Peyer's patch (tissue), 4 donors: ENCODE results near the gene CAMSAP3. TPM values are rescaled to one million over a fixed set of nuclear protein-coding genes. Genes with fewer than 3 reads are reported as not detected.

ENCODE experiments used
- DNase-seq, 3 donors: peaks; one replicate each; pipeline ENCODE4 v3.0.0-alpha.2; 2017 to 2019
- H3K27ac ChIP-seq, 4 donors: fragments of 200-600 bp; sonication (generic); one replicate each; pipeline ENCODE4 v1.5.1; 2016 to 2019
- H3K27me3 ChIP-seq, 2 donors: fragments of 200-600 bp; sonication (generic); one replicate each; pipeline ENCODE4 v1.5.1; 2019
- H3K36me3 ChIP-seq, 3 donors: fragments of 200-600 bp; sonication (generic); one replicate each; pipeline ENCODE4 v1.5.1; 2016 to 2019
- H3K4me1 ChIP-seq, 4 donors: fragments of 200-600 bp; sonication (generic); one replicate each; pipeline ENCODE4 v1.5.1; 2016 to 2019
- H3K4me3 ChIP-seq, 4 donors: fragments of 200-600 bp; sonication (generic); 1 replicate in 3 of 4; 2 replicates in 1 of 4; pipeline ENCODE4 v1.5.1; 2016 to 2019; ENCODE audit warnings: mild to moderate bottlenecking in 1 of 4
- H3K9me3 ChIP-seq, 4 donors: fragments of 200-600 bp; sonication (generic); one replicate each; pipeline ENCODE4 v1.5.1; 2016 to 2019; ENCODE audit warnings: mild to moderate bottlenecking in 1 of 4
- POLR2A ChIP-seq, 2 donors: fragments of 450-650 bp; IDR thresholded peaks; one replicate each; pipeline ENCODE4 v1.5.1; 2017; ENCODE audit warnings: antibody characterized with exemption in 2 of 2, mild to moderate bottlenecking in 2 of 2, moderate library complexity in 2 of 2
- small RNA-seq, 2 donors: library from RNA; depleted of rRNA; stranded (forward); fragments of <200 nt; gene quantifications; one replicate each; pipeline ENCODE3, GENCODE V24; 2016
- total RNA-seq, 4 donors: library from RNA; depleted of rRNA; stranded (reverse); fragments of >200 nt; gene quantifications; one replicate each; pipeline ENCODE4 v1.1.0, GENCODE V29; 2016
- TF ChIP-seq, protein P1 (sequence below), 6 experiments: fragments of 450-650 bp in 4 of 6; fragments of 200-600 bp in 2 of 6; sonication (generic) in 1 of 6; IDR thresholded peaks; one replicate each; pipeline ENCODE4 v1.5.1; 2017 to 2019; ENCODE audit warnings: antibody characterized with exemption in 6 of 6, mild to moderate bottlenecking in 3 of 6, moderate library complexity in 1 of 6

CAMSAP3 gene
- total RNA-seq, 4 donors from 2014 or later, result 24.8 to 71.7 (median 60.3) TPM

DNA sequence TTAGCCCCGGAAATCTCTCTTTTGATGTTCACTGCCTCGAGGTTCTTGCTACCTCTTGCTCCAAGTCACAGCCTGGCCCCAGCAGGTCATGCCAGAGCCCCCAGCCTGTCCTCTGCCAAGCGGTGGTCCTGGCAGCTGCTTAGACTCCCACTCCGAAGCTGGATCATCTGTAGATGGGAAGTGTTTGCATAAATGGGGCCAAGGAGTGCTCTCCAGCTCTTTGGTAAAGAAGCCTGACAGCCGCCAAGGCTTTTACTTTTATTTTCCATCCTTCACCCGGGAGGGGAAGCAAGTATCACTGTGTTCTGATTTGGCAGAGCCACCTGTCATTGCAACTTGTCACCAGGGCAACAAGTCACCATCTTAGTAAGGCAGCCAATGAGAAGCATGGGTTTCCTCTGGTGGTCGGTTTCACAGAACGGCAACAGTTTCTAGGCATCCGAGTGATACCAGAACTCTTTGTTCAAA lies 62.6 kb downstream of the CAMSAP3 start:
- H3K27ac ChIP-seq, result peak overlapping the region in 2 of 4 donors; percentile 57 to 67
- DNase-seq, result peak in 2 of 3 donors; percentile 63 to 72
- H3K36me3 ChIP-seq, result no peaks in the 10 kb centered on the region
- H3K4me3 ChIP-seq, result peak overlapping the region in 2 of 4 donors; percentile 24 to 32
- H3K4me1 ChIP-seq, result no peaks in the 10 kb centered on the region
- no peaks in the 10 kb centered on the region for H3K9me3 ChIP-seq
- no peak for TF ChIP-seq POLR2A (IDR thresholded peaks at IDR 0.05)
- no peaks in the 10 kb centered on the region for H3K27me3 ChIP-seq

DNA sequence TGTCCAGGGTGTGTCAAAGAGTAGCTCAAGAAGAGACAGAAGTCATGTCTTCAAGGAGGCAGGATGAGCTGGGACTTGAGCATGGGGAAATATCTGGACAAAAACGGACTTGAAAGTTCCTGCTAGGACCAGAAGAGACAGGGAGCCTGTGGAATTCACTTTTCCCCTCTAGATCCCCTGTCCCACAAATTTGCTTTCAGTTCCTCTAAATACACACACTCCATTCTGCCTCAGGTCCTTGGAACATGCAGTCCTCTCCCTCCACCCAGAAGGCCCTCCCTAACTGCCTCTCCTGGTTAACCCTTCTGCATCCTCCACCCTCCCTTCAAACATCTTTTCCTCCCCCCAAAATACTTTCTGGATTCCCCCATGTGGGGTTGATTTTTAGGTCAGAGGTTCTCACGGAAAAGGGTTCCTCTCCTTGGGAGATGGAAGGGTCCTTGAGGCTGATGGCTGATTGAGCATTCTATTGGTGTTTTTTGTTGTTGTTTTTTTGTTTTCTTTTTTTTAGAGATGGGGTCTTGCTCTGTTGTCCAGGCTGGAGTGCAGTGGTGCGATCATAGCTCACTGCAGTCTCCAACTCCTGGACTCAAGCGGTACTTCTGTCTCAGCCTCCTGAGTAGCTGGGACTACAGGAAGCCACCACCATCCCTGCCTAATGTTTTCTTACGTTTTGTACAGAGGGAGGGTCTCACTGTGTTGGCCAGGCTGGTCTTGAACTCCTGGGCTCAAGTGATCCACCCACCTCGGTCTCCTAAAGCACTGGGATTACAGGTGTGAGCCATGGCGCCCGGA lies 66.3 kb downstream of the CAMSAP3 start:
- DNase-seq, result no peak
- no peak overlapping the region for H3K4me3 ChIP-seq
- no peaks in the 10 kb centered on the region for H3K4me1 ChIP-seq
- no peaks in the 10 kb centered on the region for H3K36me3 ChIP-seq
- no peaks in the 10 kb centered on the region for H3K9me3 ChIP-seq
- no peaks in the 10 kb centered on the region for H3K27me3 ChIP-seq
- TF ChIP-seq, protein P1, sequence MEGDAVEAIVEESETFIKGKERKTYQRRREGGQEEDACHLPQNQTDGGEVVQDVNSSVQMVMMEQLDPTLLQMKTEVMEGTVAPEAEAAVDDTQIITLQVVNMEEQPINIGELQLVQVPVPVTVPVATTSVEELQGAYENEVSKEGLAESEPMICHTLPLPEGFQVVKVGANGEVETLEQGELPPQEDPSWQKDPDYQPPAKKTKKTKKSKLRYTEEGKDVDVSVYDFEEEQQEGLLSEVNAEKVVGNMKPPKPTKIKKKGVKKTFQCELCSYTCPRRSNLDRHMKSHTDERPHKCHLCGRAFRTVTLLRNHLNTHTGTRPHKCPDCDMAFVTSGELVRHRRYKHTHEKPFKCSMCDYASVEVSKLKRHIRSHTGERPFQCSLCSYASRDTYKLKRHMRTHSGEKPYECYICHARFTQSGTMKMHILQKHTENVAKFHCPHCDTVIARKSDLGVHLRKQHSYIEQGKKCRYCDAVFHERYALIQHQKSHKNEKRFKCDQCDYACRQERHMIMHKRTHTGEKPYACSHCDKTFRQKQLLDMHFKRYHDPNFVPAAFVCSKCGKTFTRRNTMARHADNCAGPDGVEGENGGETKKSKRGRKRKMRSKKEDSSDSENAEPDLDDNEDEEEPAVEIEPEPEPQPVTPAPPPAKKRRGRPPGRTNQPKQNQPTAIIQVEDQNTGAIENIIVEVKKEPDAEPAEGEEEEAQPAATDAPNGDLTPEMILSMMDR (IDR thresholded peaks at IDR 0.05), result no peak
- TF ChIP-seq POLR2A (IDR thresholded peaks at IDR 0.05), result no peak
- H3K27ac ChIP-seq, result no peak overlapping the region

DNA sequence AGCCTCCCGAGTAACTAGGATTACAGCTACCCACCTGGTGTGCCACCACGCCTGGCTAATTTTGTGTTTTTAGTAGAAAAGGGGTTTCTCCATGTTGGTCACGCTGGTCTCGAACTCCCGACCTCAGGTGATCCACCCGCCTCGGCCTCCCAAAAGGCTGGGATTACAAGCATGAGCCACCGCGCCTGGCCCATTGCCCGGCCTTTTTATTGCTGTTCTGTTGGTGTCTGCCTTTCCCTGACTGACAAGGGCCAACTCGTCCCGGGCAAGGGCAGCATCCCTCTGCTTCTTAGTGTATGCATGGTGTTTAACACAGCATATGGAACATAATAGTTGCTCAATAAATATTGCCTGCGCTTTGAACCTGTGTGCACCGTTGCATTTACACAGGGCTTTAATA lies 67.0 kb downstream of the CAMSAP3 start:
- Histone ChIP-seq H3K27ac (no peak overlapping the region), H3K36me3 (no peaks in the 10 kb centered on the region), H3K27me3 (no peaks in the 10 kb centered on the region), H3K4me3 (no peak overlapping the region), H3K9me3 (no peaks in the 10 kb centered on the region), H3K4me1 (no peaks in the 10 kb centered on the region)
- no peak for DNase-seq
- TF ChIP-seq POLR2A (IDR thresholded peaks at IDR 0.05), result no peak
- TF ChIP-seq, protein P1 (IDR thresholded peaks at IDR 0.05), result no peak

DNA sequence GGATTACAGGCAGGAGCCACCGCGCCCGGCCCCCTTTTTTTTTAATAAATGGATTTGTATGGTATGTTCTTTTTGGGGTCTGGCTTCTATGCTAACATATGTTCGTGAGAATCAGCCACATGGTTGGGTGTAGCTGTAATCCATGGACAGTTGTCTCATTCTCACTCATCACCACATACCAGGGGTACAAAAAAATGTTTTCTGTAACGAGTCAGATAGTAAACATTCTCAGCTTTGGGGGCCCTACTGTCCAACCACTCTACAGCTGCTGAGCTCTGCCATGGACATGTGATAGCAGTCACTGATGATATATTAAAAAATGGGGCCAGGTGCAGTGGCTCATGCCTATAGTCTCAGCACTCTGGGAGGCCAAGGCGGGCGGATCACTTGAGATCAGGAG lies 68.0 kb downstream of the CAMSAP3 start:
- no peak for DNase-seq

DNA sequence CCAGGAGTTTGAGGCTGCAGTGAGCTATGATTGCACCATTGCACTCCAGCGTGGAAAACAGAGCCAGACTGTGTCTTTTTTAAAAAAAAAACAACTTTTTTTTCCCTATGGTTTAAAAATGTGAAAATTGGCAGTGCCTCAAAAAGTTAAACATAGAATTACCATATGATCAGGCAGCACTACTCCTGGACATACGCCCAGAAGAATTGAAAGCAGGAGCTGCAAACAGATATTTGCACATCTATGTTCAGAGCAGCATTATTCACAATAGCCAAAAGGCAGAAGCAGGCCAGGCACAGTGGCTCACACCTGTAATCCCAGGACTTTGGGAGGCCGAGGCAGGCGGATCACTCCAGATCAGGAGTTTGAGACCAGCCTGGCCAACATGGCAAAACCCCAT lies 69.4 kb downstream of the CAMSAP3 start:
- no peaks in the 10 kb centered on the region for H3K9me3 ChIP-seq
- DNase-seq, result no peak
- no peaks in the 10 kb centered on the region for H3K4me1 ChIP-seq

More for the DNA sequence above, 68.0 kb downstream of the CAMSAP3 start:
- Histone ChIP-seq H3K36me3 (no peaks in the 10 kb centered on the region), H3K9me3 (no peaks in the 10 kb centered on the region), H3K27ac (no peak overlapping the region), H3K27me3 (no peaks in the 10 kb centered on the region), H3K4me1 (no peaks in the 10 kb centered on the region), H3K4me3 (no peak overlapping the region)
- TF ChIP-seq POLR2A (IDR thresholded peaks at IDR 0.05), result no peak
- TF ChIP-seq, protein P1 (IDR thresholded peaks at IDR 0.05), result no peak

More for the DNA sequence above, 69.4 kb downstream of the CAMSAP3 start:
- no peaks in the 10 kb centered on the region for H3K36me3 ChIP-seq
- no peak overlapping the region for H3K4me3 ChIP-seq
- H3K27me3 ChIP-seq, result no peaks in the 10 kb centered on the region
- no peak overlapping the region for H3K27ac ChIP-seq
- TF ChIP-seq, protein P1 (IDR thresholded peaks at IDR 0.05), result no peak
- no peak for TF ChIP-seq POLR2A (IDR thresholded peaks at IDR 0.05)

Small RNA genes lying within 50 kb of the gene (small RNA-seq; reads per million reads assigned to genes)
- 0 reads per million in 2 donors for gene MIR6792

Other genes with a start within 250 kb of the CAMSAP3 start
- gene ARHGEF18, start 246.9 kb upstream of the CAMSAP3 start, total RNA-seq, result 100 to 1,000 TPM in 3 of 4 donors, 10 to 100 TPM in 1; 75.9 to 139 (median 111) TPM
- gene PEX11G, start 106.8 kb upstream of the CAMSAP3 start, total RNA-seq, result 10 to 100 TPM in 2 of 4 donors, 1 to 10 TPM in 1, not detected in 1; 8.2 to 14.3 (median 10.3) TPM
- gene ZNF358, start 79.8 kb upstream of the CAMSAP3 start, total RNA-seq, result 100 to 1,000 TPM in 2 of 4 donors, 10 to 100 TPM in 2; 77.1 to 124 (median 95.3) TPM
- 10 to 100 TPM; 18.0 to 37.1 (median 21.9) TPM for gene MCOLN1, start 73.2 kb upstream of the CAMSAP3 start, total RNA-seq
- gene PNPLA6, start 60.1 kb upstream of the CAMSAP3 start, total RNA-seq, result 100 to 1,000 TPM; 181 to 296 (median 234) TPM
- 10 to 100 TPM; 26.6 to 61.9 (median 33.7) TPM for gene XAB2, start 33.7 kb downstream of the CAMSAP3 start, total RNA-seq
- 100 to 1,000 TPM in 1 of 4 donors, 10 to 100 TPM in 3; 12.6 to 102 (median 14.5) TPM for gene PET100, start 33.9 kb downstream of the CAMSAP3 start, total RNA-seq
- gene PCP2, start 37.9 kb downstream of the CAMSAP3 start, total RNA-seq, result 10 to 100 TPM in 1 of 4 donors, 1 to 10 TPM in 2, not detected in 1; 2.3 to 13.4 (median 7.8) TPM
- gene STXBP2, start 41.2 kb downstream of the CAMSAP3 start, total RNA-seq, result 100 to 1,000 TPM; 117 to 245 (median 199) TPM
- gene RETN, start 73.2 kb downstream of the CAMSAP3 start, total RNA-seq, result not detected
- gene MCEMP1, start 81.2 kb downstream of the CAMSAP3 start, total RNA-seq, result not detected
- 10 to 100 TPM; 18.2 to 55.8 (median 54.0) TPM for gene TRAPPC5, start 85.0 kb downstream of the CAMSAP3 start, total RNA-seq
- 10 to 100 TPM in 1 of 4 donors, 1 to 10 TPM in 1, not detected in 2; 2.0 to 10.7 TPM for gene FCER2, start 106.3 kb downstream of the CAMSAP3 start, total RNA-seq
- 1 to 10 TPM in 1 of 4 donors, not detected in 3; 1.1 TPM for gene CLEC4G, start 136.2 kb downstream of the CAMSAP3 start, total RNA-seq
- 10 to 100 TPM in 1 of 4 donors, 1 to 10 TPM in 3; 1.6 to 31.4 (median 5.2) TPM for gene CD209, start 151.7 kb downstream of the CAMSAP3 start, total RNA-seq
- gene CLEC4M, start 167.4 kb downstream of the CAMSAP3 start, total RNA-seq, result not detected
- gene EVI5L, start 234.4 kb downstream of the CAMSAP3 start, total RNA-seq, result 10 to 100 TPM in 3 of 4 donors, 1 to 10 TPM in 1; 7.7 to 22.3 (median 14.9) TPM